Gastroesophageal sphincter (tissue), 3 donors: ENCODE results near the gene APP.
"Not testable (repeated sequence)": the region's sequence is repeated elsewhere in the genome, so short reads cannot be mapped to it uniquely, and the experiment has no call there.

Source experiments
- CTCF ChIP-seq, 4 experiments: fragments of 200-600 bp in 2 of 4; fragments of 450-650 bp in 2 of 4; sonication (generic) in 1 of 4; IDR thresholded peaks; one replicate each; pipeline ENCODE4 v1.5.1; 2017 to 2019; ENCODE audit warnings: antibody characterized with exemption in 4 of 4, mild to moderate bottlenecking in 2 of 4, moderate library complexity in 2 of 4
- EP300 ChIP-seq: sonication (generic); formaldehyde crosslinking; IDR thresholded peaks from one replicate; pipeline ENCODE4 v1.6.1; 2017; ENCODE audit warnings: antibody characterized with exemption, mild to moderate bottlenecking
- POLR2A ChIP-seq, 2 donors: fragments of 450-650 bp; IDR thresholded peaks; one replicate each; pipeline ENCODE4 v1.6.1; 2017; ENCODE audit warnings: antibody characterized with exemption in 2 of 2, mild to moderate bottlenecking in 2 of 2, moderate library complexity in 1 of 2
- POLR2AphosphoS5 ChIP-seq: sonication (generic); formaldehyde crosslinking; IDR thresholded peaks from one replicate; pipeline ENCODE4 v1.6.1; 2017; ENCODE audit warnings: antibody characterized with exemption

GRCh38 chr21:26022598-26023337 is 147.8 kb downstream of the APP start:
- not testable (repeated sequence) for TF ChIP-seq POLR2AphosphoS5; POLR2A (IDR thresholded peaks at IDR 0.05); EP300; CTCF (IDR thresholded peaks at IDR 0.05)
